Measurements from ENCODE around the gene MVK. TPM values are rescaled to one million over a fixed set of nuclear protein-coding genes. Genes with fewer than 3 reads are reported as not detected.

Gene MVK
- total RNA-seq, 4 donors from 2014 or later = 3.2 to 14.2 (median 9.1) TPM

GRCh38 chr12:109538191-109538863, 35.3 kb upstream of the MVK start:
- Histone ChIP-seq H3K4me1 (no peaks in the 10 kb centered on the region), H3K9me3 (no peaks in the 10 kb centered on the region), H3K27ac (no peak overlapping the region), H3K36me3 (peaks cover 0 to 22% of the 10 kb centered on the region in 2 donors), H3K27me3 (no peaks in the 10 kb centered on the region), H3K4me3 (no peak overlapping the region)
- ATAC-seq (no peak), DNase-seq (no peak)
- intact Hi-C loops (cut with DNase I; ENCODE audit: low total_unique reads) (no loop called here), in situ Hi-C loops (cut with MboI; ENCODE audit: low sequenced_read_pairs in 4 of 4) (no loop called here)
- no peak for TF ChIP-seq POLR2A (IDR thresholded peaks at IDR 0.05)
- TF ChIP-seq CTCF (IDR thresholded peaks at IDR 0.05 in 4 of 5, conservative IDR thresholded peaks at IDR 0.05 in 1 of 5) = no peak

GRCh38 chr12:109539508-109539907, 34.1 kb upstream of the MVK start:
- Histone ChIP-seq H3K9me3 (no peaks in the 10 kb centered on the region), H3K4me1 (no peaks in the 10 kb centered on the region), H3K27ac (no peak overlapping the region), H3K36me3 (peaks cover 0 to 11% of the 10 kb centered on the region in 2 donors), H3K4me3 (no peak overlapping the region), H3K27me3 (no peaks in the 10 kb centered on the region)
- no peak for ATAC-seq
- in situ Hi-C loops (cut with MboI; ENCODE audit: low sequenced_read_pairs in 4 of 4) (no loop called here), intact Hi-C loops (cut with DNase I; ENCODE audit: low total_unique reads) (no loop called here)
- DNase-seq = no peak
- TF ChIP-seq CTCF (IDR thresholded peaks at IDR 0.05 in 4 of 5, conservative IDR thresholded peaks at IDR 0.05 in 1 of 5) (no peak), POLR2A (IDR thresholded peaks at IDR 0.05) (no peak)

- in situ Hi-C loops (cut with MboI; ENCODE audit: low sequenced_read_pairs in 4 of 4) = no loop called here
- DNase-seq = no peak
- ATAC-seq = no peak
- no peak overlapping the region for H3K4me3 ChIP-seq
- H3K9me3 ChIP-seq = no peaks in the 10 kb centered on the region
- no peak overlapping the region for H3K27ac ChIP-seq
- intact Hi-C loops (cut with DNase I; ENCODE audit: low total_unique reads) = no loop called here
- no peaks in the 10 kb centered on the region for H3K27me3 ChIP-seq
- no peaks in the 10 kb centered on the region for H3K4me1 ChIP-seq
- no peaks in the 10 kb centered on the region for H3K36me3 ChIP-seq
- TF ChIP-seq POLR2A (IDR thresholded peaks at IDR 0.05) (no peak), CTCF (IDR thresholded peaks at IDR 0.05 in 4 of 5, conservative IDR thresholded peaks at IDR 0.05 in 1 of 5) (no peak)
Observed at GRCh38 chr12:109540526-109541412, 32.8 kb upstream of the MVK start.

- TF ChIP-seq CTCF (IDR thresholded peaks at IDR 0.05 in 4 of 5, conservative IDR thresholded peaks at IDR 0.05 in 1 of 5) (no peak), POLR2A (IDR thresholded peaks at IDR 0.05) (no peak)
- Histone ChIP-seq H3K4me3 (no peak overlapping the region), H3K27ac (no peak overlapping the region), H3K27me3 (no peaks in the 10 kb centered on the region), H3K36me3 (no peaks in the 10 kb centered on the region), H3K9me3 (no peaks in the 10 kb centered on the region), H3K4me1 (no peaks in the 10 kb centered on the region)
- DNase-seq = no peak
- in situ Hi-C loops (cut with MboI; ENCODE audit: low sequenced_read_pairs in 4 of 4) (no loop called here), intact Hi-C loops (cut with DNase I; ENCODE audit: low total_unique reads) (no loop called here)
- no peak for ATAC-seq
Observed at GRCh38 chr12:109541413-109541726, 32.2 kb upstream of the MVK start.

Data from gastrocnemius medialis (tissue), 4 donors.